Measurements from ENCODE around the gene RBM17.

DNA sequence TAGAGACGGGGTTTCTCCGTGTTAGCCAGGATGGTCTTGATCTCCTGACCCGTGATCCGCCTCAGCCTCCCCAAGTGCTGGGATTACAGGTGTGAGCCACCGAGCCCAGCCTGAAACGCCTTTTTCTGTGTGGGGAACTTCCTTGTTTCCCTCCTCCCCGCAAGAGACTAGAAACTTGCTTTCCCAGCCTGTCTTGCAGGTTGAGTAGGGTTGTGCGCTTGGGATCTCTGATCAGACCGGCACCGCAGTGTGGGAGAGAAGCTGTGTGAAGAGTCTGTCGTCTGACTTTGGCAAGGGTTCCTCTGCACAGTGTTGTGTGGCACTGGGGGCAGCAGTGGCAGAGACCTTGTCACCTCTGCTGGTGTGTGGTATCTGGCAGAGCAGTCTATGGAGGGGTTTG, 28.9 kb downstream of the RBM17 start:
- TF ChIP-seq, protein P1, sequence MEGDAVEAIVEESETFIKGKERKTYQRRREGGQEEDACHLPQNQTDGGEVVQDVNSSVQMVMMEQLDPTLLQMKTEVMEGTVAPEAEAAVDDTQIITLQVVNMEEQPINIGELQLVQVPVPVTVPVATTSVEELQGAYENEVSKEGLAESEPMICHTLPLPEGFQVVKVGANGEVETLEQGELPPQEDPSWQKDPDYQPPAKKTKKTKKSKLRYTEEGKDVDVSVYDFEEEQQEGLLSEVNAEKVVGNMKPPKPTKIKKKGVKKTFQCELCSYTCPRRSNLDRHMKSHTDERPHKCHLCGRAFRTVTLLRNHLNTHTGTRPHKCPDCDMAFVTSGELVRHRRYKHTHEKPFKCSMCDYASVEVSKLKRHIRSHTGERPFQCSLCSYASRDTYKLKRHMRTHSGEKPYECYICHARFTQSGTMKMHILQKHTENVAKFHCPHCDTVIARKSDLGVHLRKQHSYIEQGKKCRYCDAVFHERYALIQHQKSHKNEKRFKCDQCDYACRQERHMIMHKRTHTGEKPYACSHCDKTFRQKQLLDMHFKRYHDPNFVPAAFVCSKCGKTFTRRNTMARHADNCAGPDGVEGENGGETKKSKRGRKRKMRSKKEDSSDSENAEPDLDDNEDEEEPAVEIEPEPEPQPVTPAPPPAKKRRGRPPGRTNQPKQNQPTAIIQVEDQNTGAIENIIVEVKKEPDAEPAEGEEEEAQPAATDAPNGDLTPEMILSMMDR (IDR thresholded peaks at IDR 0.05), result no peak
- TF ChIP-seq POLR2AphosphoS5 (IDR thresholded peaks at IDR 0.05) (no peak), EP300 (IDR thresholded peaks at IDR 0.05) (no peak)
